GM19463 (cell line): ENCODE results near the gene TMPRSS11D.
A peak's percentile ranks its signal among the peaks of the same experiment; 100 is the strongest.

Source experiments
- ATAC-seq: cut with Tn5 transposase; IDR thresholded peaks from one replicate; pipeline ENCODE4 v1.9.1; 2021; ENCODE audit warnings: mild to moderate bottlenecking, moderate library complexity; ENCODE audit not compliant: unreplicated experiment

Gene TMPRSS11D

GRCh38 chr4:67891645-67892044, 7.8 kb upstream of the TMPRSS11D start:
- no peak for ATAC-seq

DNA sequence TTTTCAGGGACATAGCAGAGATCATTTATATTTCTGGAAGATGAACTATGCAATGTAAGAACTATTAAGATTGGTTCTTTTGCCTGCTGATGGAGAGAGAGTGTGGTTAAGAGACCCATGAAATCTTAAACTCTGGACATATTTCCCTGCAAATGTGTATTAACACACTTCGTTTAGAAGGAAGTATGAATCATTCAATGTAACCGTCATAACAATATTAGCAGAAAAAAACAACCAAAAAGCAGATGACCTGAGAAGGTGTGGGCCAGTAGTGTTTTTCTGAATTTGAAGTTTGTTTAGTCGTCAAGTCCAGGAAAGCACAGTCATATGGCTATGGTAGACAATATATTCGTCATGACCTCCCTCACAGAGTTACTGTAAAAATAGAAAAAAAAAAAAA, 2.5 kb upstream of the TMPRSS11D start:
- no peak for ATAC-seq

DNA sequence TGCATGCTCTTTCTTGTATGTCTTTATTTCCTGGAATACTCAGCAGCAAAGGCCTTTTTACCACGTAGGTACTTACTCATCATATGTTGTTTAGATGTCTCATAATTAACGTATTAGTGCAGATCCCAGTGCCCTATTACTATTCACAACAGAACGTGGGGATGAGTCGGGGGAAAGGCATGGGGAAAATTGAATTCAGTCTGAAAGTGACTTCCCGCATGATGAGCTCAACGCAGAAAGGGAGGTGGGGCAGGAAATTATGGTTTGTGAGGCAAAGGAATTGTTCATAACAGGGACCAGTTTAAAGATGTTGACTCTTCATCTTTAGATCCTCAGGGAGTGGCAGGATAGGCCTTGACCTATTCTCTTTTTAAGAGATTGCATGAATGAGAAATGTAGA, 2.0 kb upstream of the TMPRSS11D start:
- no peak for ATAC-seq

DNA sequence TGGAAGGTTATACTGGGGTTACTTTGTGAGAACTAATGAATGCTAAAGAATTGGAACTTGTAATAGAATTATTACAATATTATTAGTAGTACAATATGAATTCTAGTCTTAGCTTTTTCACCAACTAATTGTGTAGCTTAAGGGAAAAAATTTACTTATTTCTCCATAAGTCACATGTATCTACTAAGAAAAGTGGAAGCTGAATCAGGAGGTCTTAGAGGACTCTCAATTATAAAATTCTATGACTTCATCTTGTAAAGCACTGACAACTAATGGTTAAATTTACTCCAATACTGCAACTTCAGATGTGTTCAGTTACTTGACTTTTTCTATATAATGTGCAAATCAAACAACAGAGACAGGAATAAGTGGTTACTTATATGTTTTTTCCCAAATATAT, 899 bp upstream of the TMPRSS11D start:
- no peak for ATAC-seq

- ATAC-seq, result no peak
Observed at GRCh38 chr4:67883458-67883857, 344 bp downstream of the TMPRSS11D start.

DNA sequence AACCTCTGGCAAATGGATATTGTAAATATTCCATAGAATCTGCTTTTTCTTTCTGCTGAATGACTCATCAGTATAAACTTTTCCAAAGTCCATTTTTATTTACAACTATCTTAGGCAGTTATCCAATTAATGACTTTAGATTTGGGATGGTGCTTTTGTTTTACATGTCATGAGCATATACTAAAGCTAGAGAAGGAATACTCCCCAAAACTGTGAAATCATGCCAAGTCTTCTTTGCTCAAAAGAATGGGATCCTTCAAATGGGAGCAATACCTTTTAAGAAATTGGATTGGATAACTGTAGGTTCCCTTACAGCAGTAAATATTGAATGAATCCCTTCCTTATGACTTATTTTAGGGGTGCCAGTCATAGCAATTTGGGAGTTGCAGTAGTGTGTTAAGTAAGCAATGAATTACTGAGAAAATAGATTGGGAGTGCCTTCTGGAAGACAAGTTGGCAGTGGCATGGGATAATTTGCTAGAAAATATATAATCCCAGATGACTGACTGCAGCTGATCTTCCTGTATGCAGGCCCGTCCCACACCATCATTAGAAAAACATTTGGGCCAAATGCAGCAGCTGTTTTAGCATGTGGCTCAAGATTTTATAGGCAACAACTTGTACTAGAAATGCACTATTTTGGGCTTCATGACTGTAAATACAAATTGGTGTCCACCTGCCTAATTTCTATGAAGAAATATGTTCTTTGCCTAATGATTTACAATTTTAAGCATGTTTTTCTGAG, 2.8 kb downstream of the TMPRSS11D start:
- no peak for ATAC-seq

GRCh38 chr4:67879486-67879885, 4.3 kb downstream of the TMPRSS11D start:
- ATAC-seq, result no peak

DNA sequence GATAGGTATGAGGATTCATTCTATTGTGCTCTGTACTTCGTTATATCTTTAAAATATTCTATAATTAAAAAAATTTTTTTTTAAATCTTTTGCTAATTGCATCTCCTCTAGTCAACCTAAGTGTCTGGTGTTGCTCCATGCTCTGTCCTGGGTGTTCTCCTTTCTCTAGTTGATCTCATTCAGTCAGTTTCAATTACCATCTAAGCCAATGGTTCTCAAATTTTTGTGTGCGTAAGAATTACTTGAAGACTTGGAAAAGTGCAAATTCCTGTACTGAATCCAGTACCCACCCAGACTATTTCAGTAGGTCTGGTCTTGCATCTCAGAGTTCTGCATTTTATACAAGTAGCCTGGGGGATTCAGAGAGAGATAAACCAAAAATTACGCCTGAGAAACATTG, 6.7 kb downstream of the TMPRSS11D start:
- no peak for ATAC-seq

- ATAC-seq, result no peak
Observed at GRCh38 chr4:67874986-67875385, 8.8 kb downstream of the TMPRSS11D start.

DNA sequence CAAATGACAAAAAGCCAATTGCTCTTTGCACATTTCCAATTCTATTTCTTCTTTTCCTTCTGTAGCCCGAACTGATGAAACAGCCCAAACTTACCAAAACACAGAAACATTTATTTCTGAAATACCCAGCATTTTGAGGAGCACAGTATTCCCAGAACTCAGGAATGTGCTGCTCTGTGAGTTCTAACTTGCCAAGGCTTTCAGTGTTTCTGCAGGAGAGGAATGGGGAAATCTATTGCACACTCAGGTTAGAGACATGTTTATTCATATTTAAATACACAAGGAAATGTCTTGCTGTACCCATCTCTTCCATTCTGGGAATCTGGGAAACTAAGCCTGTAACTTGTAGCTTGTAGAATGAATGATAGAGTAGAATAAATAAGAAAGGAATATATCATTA, 10.7 kb downstream of the TMPRSS11D start:
- no peak for ATAC-seq

GRCh38 chr4:67871867-67872266, 11.9 kb downstream of the TMPRSS11D start:
- peak; percentile 69 for ATAC-seq

GRCh38 chr4:67869580-67870190, 14.1 kb downstream of the TMPRSS11D start:
- ATAC-seq, result no peak

DNA sequence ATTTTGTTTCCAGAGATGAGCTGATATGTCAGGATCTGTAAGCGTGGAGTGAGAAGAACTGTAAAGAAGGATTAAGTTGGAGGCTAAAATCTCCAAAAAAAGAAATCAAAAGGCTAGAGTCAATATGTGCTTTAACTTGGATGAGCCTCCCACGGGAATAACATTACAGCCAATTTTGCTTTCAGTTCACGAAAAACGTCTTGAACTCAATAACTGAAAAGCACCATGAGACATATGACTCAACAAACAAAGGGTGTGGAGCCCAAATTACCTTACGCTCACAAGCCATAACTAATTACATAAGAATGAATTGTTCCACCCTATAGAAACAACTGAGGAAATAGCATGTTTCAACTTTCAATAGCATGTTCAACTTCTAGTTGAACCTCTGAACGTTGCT, 22.3 kb downstream of the TMPRSS11D start:
- ATAC-seq, result no peak

DNA sequence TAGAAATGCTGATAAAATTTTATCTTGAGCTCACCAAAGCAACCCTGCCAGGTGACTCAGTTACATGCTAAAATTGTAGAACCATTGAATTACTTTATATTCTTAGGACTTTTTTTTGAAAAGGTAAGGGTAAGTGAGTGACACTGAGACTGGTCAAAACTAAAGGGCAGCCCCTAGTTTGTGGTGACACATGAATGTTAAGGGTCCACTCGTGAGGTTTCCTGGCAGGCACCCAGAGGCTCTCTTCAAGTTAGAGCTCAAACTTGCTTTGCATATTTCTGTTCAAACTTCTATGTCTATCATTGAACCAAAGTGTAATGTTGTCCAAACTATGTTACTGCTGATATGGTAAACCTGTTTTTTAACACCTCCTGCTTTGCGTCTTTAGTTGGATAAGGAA, 30.5 kb downstream of the TMPRSS11D start:
- ATAC-seq, result no peak

DNA sequence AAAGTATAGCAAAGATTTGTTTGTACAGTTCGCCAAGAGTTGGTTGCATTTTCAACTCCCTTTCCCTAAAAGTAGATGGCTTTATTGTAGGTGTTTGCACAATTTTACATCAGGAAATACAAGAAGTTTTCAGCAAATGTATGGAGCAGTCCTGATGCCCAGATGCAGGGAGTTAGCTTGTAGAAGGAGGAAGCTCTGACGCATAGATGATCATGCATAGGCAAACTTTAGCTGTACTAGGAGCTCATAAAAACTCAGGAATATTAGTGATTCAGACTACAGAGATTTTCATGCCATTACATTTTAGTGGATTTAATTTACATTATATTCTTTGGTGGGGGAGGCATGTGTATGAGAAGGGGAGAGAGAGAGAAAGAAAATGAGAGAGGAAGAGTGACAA, 62.9 kb downstream of the TMPRSS11D start:
- ATAC-seq, result no peak

DNA sequence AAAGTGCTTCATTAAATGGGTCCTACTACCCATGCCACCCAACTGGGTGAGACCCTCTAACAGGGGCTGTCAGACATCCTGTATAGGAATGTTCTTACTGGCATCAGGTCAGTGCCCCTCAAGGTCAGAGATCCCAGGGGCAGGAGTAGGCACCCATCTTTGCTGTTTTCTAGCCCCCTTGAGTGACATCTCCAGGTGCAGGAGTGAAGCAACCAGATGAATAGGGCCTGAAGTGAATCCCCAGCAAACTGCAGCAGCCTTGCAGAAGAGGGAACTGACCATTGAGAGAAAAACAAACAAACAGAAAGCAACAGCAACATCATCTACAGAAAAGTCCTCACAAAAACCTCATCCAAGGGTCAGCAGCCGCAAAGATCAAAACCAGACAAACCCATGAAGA, 73.8 kb downstream of the TMPRSS11D start:
- no peak for ATAC-seq

DNA sequence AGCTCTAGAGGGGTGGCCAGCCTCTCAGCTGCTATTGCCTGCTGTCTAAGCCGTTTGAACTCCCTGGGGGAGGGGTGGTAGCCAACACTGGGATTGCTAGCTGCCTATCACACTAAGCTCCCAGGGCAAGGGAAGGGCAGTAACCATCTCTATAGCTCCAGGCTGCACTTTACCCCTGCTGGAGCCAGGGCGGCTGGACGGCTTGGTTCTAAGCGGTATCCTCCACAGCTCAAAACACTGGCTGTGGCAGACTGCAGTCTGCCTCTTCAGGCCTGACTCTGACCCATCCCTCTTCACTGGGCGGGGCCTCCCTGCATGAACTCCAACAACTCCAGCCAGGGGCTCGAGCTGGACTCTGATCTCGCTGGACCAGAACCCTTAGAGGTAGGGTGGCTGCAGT, 74.3 kb downstream of the TMPRSS11D start:
- ATAC-seq, result no peak

DNA sequence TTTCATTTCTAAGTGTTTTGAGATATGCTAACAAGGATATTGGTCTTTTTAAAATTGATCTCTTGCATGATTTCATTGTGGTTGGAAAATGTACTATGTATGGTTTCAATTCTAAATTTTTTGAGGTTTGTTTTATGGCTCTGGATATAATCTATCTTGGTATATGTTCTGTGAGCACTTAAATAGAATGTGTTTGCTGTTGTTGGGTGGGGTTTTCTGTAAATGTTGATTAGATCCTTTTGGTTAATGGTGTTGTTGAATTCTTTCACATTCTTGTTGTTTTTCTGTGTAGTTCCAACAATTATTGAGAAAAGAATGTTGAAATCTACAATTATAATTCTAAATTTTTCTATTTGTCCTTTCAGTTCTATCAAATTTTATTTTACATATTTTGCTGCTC, 87.0 kb downstream of the TMPRSS11D start:
- no peak for ATAC-seq

- ATAC-seq, result no peak
Observed at GRCh38 chr4:67790721-67791120, 93.1 kb downstream of the TMPRSS11D start.

GRCh38 chr4:67787311-67787710, 96.5 kb downstream of the TMPRSS11D start:
- ATAC-seq, result no peak

DNA sequence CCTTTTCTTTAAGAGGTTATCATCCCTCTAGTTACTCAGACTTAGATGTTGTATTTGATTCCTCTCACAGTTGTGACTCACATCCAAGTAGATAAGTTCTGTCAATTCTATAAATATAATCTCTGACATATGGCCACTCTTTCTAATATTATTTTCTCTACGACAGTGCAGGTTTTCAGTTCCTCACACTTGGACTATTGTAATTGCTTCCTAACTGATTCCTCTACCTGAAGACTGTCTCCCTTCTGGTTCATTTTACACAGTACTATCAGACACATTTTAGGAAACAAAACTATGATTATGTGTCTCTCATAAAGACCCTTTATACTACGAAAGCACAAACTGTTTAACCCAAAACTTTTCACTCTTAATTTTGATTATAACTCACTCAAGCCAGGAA, 98.3 kb downstream of the TMPRSS11D start:
- ATAC-seq, result no peak

GRCh38 chr4:67779631-67780030, 104.2 kb downstream of the TMPRSS11D start:
- no peak for ATAC-seq

- no peak for ATAC-seq
Observed at GRCh38 chr4:67776746-67777145, 107.1 kb downstream of the TMPRSS11D start.
